ENCODE results near the gene NSL1. TPM values are rescaled to one million over a fixed set of nuclear protein-coding genes. Genes with fewer than 3 reads are reported as not detected.
"Not testable (repeated sequence)": the region's sequence is repeated elsewhere in the genome, so short reads cannot be mapped to it uniquely, and the experiment has no call there.

Gene NSL1
- total RNA-seq, 1 donor = 28.2 TPM

GRCh38 chr1:212782422-212783154 lies 9.0 kb downstream of the NSL1 start:
- Histone ChIP-seq H3K27me3 (ENCODE audit: insufficient read depth, low read length) (no peaks in the 10 kb centered on the region), H3K36me3 (ENCODE audit: insufficient read depth, low read length) (peaks cover 14% of the 10 kb centered on the region), H3K9me3 (ENCODE audit: low read depth, low read length) (no peaks in the 10 kb centered on the region), H3K4me1 (ENCODE audit: insufficient read depth, low read length) (no peaks in the 10 kb centered on the region), H4K20me1 (ENCODE audit: insufficient read depth, low read length) (no peaks in the 10 kb centered on the region), H3K79me2 (ENCODE audit: insufficient read depth, low read length) (no peaks in the 10 kb centered on the region), H3K4me2 (ENCODE audit: insufficient read depth, low read length) (no peak overlapping the region), H3K4me3 (ENCODE audit: insufficient read depth, low read length) (no peak overlapping the region), H2AFZ (ENCODE audit: low read length) (no peak overlapping the region), H3K27ac (ENCODE audit: low read depth, low read length) (peak overlapping the region; percentile 15)
- peak; percentile 37 for DNase-seq (ENCODE audit: insufficient read length, low spot score, missing footprints)
- TF ChIP-seq, protein P1, sequence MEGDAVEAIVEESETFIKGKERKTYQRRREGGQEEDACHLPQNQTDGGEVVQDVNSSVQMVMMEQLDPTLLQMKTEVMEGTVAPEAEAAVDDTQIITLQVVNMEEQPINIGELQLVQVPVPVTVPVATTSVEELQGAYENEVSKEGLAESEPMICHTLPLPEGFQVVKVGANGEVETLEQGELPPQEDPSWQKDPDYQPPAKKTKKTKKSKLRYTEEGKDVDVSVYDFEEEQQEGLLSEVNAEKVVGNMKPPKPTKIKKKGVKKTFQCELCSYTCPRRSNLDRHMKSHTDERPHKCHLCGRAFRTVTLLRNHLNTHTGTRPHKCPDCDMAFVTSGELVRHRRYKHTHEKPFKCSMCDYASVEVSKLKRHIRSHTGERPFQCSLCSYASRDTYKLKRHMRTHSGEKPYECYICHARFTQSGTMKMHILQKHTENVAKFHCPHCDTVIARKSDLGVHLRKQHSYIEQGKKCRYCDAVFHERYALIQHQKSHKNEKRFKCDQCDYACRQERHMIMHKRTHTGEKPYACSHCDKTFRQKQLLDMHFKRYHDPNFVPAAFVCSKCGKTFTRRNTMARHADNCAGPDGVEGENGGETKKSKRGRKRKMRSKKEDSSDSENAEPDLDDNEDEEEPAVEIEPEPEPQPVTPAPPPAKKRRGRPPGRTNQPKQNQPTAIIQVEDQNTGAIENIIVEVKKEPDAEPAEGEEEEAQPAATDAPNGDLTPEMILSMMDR (IDR thresholded peaks at IDR 0.05; ENCODE audit: extremely low read depth, low read depth, low read length) = peak; percentile 66

GRCh38 chr1:212781225-212781624 lies 10.4 kb downstream of the NSL1 start:
- Histone ChIP-seq H3K4me3 (ENCODE audit: insufficient read depth, low read length) (no peak overlapping the region), H3K4me1 (ENCODE audit: insufficient read depth, low read length) (no peaks in the 10 kb centered on the region), H3K36me3 (ENCODE audit: insufficient read depth, low read length) (peaks cover 11% of the 10 kb centered on the region), H3K79me2 (ENCODE audit: insufficient read depth, low read length) (no peaks in the 10 kb centered on the region), H4K20me1 (ENCODE audit: insufficient read depth, low read length) (no peaks in the 10 kb centered on the region), H3K4me2 (ENCODE audit: insufficient read depth, low read length) (no peak overlapping the region), H3K9me3 (ENCODE audit: low read depth, low read length) (no peaks in the 10 kb centered on the region), H3K27me3 (ENCODE audit: insufficient read depth, low read length) (no peaks in the 10 kb centered on the region), H2AFZ (ENCODE audit: low read length) (no peak overlapping the region), H3K27ac (ENCODE audit: low read depth, low read length) (no peak overlapping the region)
- DNase-seq (ENCODE audit: insufficient read length, low spot score, missing footprints) = peak; percentile 11
- TF ChIP-seq, protein P1 (IDR thresholded peaks at IDR 0.05; ENCODE audit: extremely low read depth, low read depth, low read length) = no peak

DNA sequence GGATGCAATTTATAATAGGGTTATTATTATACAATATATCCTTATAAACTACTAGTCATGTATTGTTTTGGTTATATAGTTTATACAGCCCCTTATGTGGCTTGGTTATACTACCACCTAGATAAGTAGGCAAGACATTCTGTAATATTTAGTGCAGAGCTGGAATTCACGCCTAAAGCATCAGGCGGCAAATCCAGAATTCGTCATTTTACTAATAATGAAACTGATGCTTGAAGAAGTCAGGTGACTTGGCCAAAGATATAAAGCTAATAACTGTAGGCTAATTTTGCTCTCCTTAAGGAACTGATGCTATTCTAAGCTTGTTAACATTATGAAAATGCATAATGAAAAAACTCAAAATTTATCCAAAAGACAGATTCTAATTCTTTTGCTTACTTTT lies 10.8 kb downstream of the NSL1 start:
- no peaks in the 10 kb centered on the region for H3K79me2 ChIP-seq (ENCODE audit: insufficient read depth, low read length)
- TF ChIP-seq, protein P1 (IDR thresholded peaks at IDR 0.05; ENCODE audit: extremely low read depth, low read depth, low read length) = no peak
- H3K4me3 ChIP-seq (ENCODE audit: insufficient read depth, low read length) = no peak overlapping the region
- no peak for DNase-seq (ENCODE audit: insufficient read length, low spot score, missing footprints)
- no peaks in the 10 kb centered on the region for H3K4me1 ChIP-seq (ENCODE audit: insufficient read depth, low read length)
- no peaks in the 10 kb centered on the region for H3K27me3 ChIP-seq (ENCODE audit: insufficient read depth, low read length)
- H3K9me3 ChIP-seq (ENCODE audit: low read depth, low read length) = no peaks in the 10 kb centered on the region
- H3K36me3 ChIP-seq (ENCODE audit: insufficient read depth, low read length) = peaks cover 11% of the 10 kb centered on the region
- H4K20me1 ChIP-seq (ENCODE audit: insufficient read depth, low read length) = no peaks in the 10 kb centered on the region
- H2AFZ ChIP-seq (ENCODE audit: low read length) = no peak overlapping the region
- H3K4me2 ChIP-seq (ENCODE audit: insufficient read depth, low read length) = no peak overlapping the region
- no peak overlapping the region for H3K27ac ChIP-seq (ENCODE audit: low read depth, low read length)

DNA sequence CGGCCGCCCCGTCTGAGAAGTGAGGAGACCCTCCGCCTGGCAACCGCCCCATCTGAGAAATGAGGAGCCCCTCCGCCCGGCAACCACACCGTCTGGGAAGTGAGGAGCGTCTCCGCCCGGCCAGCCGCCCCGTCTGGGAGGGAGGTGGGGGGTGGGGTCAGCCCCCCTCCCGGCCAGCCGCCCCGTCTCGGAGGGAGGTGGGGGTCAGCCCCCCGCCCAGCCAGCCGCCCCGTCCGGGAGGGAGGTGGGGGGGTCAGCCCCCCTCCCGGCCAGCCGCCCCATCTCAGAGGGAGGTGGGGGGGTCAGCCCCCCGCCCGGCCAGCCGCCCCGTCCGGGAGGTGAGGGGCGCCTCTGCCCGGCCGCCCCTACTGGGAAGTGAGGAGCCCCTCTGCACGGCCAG lies 12.5 kb downstream of the NSL1 start:
- H3K4me2 ChIP-seq (ENCODE audit: insufficient read depth, low read length); H4K20me1 ChIP-seq (ENCODE audit: insufficient read depth, low read length); H3K4me3 ChIP-seq (ENCODE audit: insufficient read depth, low read length); H3K27me3 ChIP-seq (ENCODE audit: insufficient read depth, low read length); H3K4me1 ChIP-seq (ENCODE audit: insufficient read depth, low read length); H3K27ac ChIP-seq (ENCODE audit: low read depth, low read length); H3K9me3 ChIP-seq (ENCODE audit: low read depth, low read length); H3K79me2 ChIP-seq (ENCODE audit: insufficient read depth, low read length); DNase-seq (ENCODE audit: insufficient read length, low spot score, missing footprints); H2AFZ ChIP-seq (ENCODE audit: low read length): not testable (repeated sequence)
- H3K36me3 ChIP-seq (ENCODE audit: insufficient read depth, low read length) = peaks cover 11% of the 10 kb centered on the region

All from osteoblast (primary cell).